Ascending aorta (tissue), 2 donors: Measurements from ENCODE around the gene CYP26B1. TPM values are rescaled to one million over a fixed set of nuclear protein-coding genes. Genes with fewer than 3 reads are reported as not detected.
"Not testable (repeated sequence)": the region's sequence is repeated elsewhere in the genome, so short reads cannot be mapped to it uniquely, and the experiment has no call there.

Experiments
- DNase-seq, 2 donors: peaks; one replicate each; pipeline ENCODE4 v3.0.0-alpha.2; 2019; ENCODE audit warnings: low spot score in 2 of 2
- H3K27ac ChIP-seq, 2 donors: fragments of 200-600 bp; sonication (generic); one replicate each; pipeline ENCODE4 v1.5.1; 2016 to 2017; ENCODE audit warnings: mild to moderate bottlenecking in 1 of 2
- H3K27me3 ChIP-seq: fragments of 200-600 bp; sonication (generic); one replicate; pipeline ENCODE4 v1.5.1; 2017
- H3K36me3 ChIP-seq, 2 donors: fragments of 200-600 bp; sonication (generic); one replicate each; pipeline ENCODE4 v1.5.1; 2016
- H3K4me1 ChIP-seq, 2 donors: fragments of 200-600 bp; sonication (generic); one replicate each; pipeline ENCODE4 v1.5.1; 2016 to 2017; ENCODE audit warnings: mild to moderate bottlenecking in 1 of 2
- H3K4me3 ChIP-seq, 2 donors: fragments of 200-600 bp; sonication (generic); one replicate each; pipeline ENCODE4 v1.5.1; 2016 to 2017; ENCODE audit warnings: mild to moderate bottlenecking in 1 of 2
- H3K9me3 ChIP-seq, 2 donors: fragments of 200-600 bp; sonication (generic); one replicate each; pipeline ENCODE4 v1.5.1; 2016
- intact Hi-C: fragments of 100-400 bp; cut with DNase I; formaldehyde crosslinking; loops from one replicate; pipeline ENCODE4 v1.15.1; 2023
- total RNA-seq: library from RNA; depleted of rRNA; stranded (reverse); fragments of >200 nt; gene quantifications from one replicate; pipeline ENCODE4 v1.1.0, GENCODE V29; 2016
- TF ChIP-seq, protein P1 (sequence below), 3 experiments: fragments of 200-600 bp in 2 of 3; fragments of 450-650 bp in 1 of 3; sonication (generic) in 2 of 3; IDR thresholded peaks; one replicate each; pipeline ENCODE4 v1.5.1; 2016 to 2019; ENCODE audit warnings: antibody characterized with exemption in 3 of 3, mild to moderate bottlenecking in 1 of 3, moderate library complexity in 1 of 3

The CYP26B1 gene
- total RNA-seq, 1 donor from 2014 or later, result 18.6 TPM

DNA sequence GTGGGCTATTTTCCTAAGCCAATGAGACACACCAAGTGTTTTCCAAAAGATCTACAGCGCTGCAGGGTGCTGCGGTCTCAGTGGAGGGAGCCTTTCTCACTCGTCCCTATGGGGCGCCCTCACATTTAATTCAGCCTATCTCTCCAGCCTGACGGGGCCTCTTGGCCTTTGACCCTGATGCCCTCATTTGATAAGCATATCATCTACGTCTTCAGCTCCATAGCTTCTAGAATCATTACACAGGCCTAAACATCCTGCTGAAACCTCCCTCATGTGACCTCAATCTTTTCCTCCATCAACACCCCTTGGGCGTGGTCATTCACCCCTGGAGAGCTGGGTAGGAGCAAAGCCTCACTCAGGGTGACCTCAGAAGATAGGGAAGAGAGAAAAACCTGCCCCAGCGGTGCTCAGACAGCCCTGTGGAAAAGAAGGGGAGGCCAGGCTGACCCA is 57.4 kb downstream of the CYP26B1 start:
- H3K27me3 ChIP-seq, result no peaks in the 10 kb centered on the region
- H3K9me3 ChIP-seq, result no peaks in the 10 kb centered on the region
- H3K27ac ChIP-seq, result no peak overlapping the region
- DNase-seq, result no peak
- intact Hi-C loops, result no loop called here
- H3K36me3 ChIP-seq, result no peaks in the 10 kb centered on the region
- TF ChIP-seq, protein P1, sequence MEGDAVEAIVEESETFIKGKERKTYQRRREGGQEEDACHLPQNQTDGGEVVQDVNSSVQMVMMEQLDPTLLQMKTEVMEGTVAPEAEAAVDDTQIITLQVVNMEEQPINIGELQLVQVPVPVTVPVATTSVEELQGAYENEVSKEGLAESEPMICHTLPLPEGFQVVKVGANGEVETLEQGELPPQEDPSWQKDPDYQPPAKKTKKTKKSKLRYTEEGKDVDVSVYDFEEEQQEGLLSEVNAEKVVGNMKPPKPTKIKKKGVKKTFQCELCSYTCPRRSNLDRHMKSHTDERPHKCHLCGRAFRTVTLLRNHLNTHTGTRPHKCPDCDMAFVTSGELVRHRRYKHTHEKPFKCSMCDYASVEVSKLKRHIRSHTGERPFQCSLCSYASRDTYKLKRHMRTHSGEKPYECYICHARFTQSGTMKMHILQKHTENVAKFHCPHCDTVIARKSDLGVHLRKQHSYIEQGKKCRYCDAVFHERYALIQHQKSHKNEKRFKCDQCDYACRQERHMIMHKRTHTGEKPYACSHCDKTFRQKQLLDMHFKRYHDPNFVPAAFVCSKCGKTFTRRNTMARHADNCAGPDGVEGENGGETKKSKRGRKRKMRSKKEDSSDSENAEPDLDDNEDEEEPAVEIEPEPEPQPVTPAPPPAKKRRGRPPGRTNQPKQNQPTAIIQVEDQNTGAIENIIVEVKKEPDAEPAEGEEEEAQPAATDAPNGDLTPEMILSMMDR (IDR thresholded peaks at IDR 0.05), result no peak
- no peaks in the 10 kb centered on the region for H3K4me1 ChIP-seq
- H3K4me3 ChIP-seq, result no peak overlapping the region

DNA sequence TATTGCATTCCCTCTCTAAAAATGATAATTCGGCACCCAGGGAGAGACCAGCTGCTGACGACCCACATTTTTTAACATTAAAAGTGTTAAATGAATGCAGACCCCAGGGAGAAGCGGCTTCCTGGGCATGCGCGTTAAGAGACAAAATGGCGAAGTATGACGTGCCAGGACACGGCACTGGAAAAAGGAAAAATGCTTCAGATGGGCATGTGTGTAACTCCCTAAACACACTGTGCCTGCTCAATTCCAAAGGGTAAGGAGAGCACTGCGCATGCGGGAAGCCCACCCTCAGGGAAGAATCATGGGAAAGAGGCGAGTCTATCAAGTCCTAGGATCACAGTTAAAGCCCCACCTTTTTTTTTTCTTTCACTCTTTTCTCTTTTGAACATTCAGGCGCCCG is 58.1 kb downstream of the CYP26B1 start:
- DNase-seq, result no peak
- TF ChIP-seq, protein P1 (IDR thresholded peaks at IDR 0.05), result no peak
- Histone ChIP-seq H3K36me3 (no peaks in the 10 kb centered on the region), H3K4me3 (no peak overlapping the region), H3K27ac (no peak overlapping the region), H3K9me3 (no peaks in the 10 kb centered on the region), H3K4me1 (no peaks in the 10 kb centered on the region), H3K27me3 (no peaks in the 10 kb centered on the region)
- intact Hi-C loops, result no loop called here

DNA sequence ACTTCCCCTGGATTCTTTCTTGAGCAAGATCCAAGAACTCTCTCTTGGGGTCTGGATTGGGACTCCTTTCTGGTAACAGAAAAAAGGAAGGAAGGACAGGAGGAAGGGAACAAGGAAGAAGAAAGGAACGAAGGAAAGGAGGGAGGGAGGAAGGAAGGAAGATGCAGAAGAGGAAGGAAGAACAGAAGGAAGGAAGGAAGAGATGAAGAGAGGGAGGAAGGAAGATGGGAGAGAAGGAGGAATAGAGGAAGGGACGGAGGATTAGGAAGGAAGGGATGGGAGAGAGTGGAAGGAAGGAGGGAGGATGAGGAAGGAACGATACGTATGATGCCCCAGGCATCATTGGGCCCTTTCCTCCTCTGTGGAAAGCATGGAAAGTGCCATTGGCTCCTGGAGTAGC is 58.6 kb downstream of the CYP26B1 start:
- Histone ChIP-seq H3K27me3 (no peaks in the 10 kb centered on the region), H3K36me3 (no peaks in the 10 kb centered on the region), H3K4me1 (no peaks in the 10 kb centered on the region), H3K9me3 (no peaks in the 10 kb centered on the region), H3K27ac (no peak overlapping the region), H3K4me3 (no peak overlapping the region)
- TF ChIP-seq, protein P1 (IDR thresholded peaks at IDR 0.05), result no peak
- DNase-seq, result no peak
- intact Hi-C loops, result no loop called here

DNA sequence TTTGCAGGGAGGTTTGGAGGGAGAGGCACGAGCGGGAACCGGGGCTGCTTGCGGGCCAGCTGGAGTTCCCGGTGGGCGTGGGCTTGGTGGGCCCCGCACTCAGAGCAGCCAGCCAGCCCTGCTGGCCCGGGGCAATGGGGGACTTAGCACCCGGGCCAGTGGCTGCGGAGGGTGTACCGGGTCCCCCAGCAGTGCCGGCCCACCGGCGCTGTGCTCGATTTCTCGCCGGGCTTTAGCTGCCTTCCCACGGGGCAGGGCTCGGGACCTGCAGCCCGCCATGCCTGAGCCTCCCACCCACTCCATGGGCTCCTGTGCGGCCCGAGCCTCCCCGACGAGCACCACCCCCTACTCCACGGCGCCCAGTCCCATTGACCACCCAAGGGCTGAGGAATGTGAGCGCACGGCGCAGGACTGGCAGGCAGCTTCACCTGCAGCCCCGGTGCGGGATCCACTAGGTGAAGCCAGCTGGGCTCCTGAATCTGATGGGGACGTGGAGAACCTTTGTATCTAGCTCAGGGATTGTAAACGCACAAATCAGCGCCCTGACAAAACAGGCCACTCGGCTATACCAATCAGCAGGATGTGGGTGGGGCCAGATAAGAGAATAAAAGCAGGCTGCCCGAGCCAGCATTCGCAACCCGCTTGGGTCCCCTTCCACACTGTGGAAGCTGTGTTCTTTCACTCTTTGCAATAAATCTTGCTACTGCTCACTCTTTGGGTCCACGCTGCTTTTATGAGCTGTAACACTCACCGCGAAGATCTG is 60.6 kb downstream of the CYP26B1 start:
- H3K27me3 ChIP-seq, H3K36me3 ChIP-seq, H3K9me3 ChIP-seq, intact Hi-C loops, H3K4me1 ChIP-seq, H3K27ac ChIP-seq, H3K4me3 ChIP-seq, DNase-seq: not testable (repeated sequence)

DNA sequence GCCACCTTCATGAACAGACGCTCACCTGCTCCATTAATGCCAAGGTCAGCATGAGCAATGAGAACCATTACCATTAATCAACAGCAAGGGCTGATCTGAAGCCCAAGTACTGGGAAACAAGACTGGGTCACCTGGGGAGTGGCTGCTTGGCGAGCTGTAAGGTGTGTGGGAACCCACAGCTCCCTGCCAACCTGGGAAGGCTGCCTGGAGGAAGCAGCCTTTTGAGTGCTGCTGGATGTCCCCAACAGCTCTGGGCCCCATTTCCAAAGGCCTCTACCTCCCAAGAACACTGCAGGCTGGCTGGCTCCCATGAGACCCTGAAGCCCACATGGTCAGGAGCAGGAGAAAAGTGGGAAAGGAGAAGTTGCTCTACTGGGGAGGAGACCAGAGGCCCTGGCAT is 62.1 kb downstream of the CYP26B1 start:
- Histone ChIP-seq H3K4me3 (no peak overlapping the region), H3K27me3 (no peaks in the 10 kb centered on the region), H3K36me3 (no peaks in the 10 kb centered on the region), H3K9me3 (no peaks in the 10 kb centered on the region), H3K4me1 (no peaks in the 10 kb centered on the region), H3K27ac (no peak overlapping the region)
- no peak for DNase-seq
- intact Hi-C loops, result no loop called here
- TF ChIP-seq, protein P1 (IDR thresholded peaks at IDR 0.05), result no peak

DNA sequence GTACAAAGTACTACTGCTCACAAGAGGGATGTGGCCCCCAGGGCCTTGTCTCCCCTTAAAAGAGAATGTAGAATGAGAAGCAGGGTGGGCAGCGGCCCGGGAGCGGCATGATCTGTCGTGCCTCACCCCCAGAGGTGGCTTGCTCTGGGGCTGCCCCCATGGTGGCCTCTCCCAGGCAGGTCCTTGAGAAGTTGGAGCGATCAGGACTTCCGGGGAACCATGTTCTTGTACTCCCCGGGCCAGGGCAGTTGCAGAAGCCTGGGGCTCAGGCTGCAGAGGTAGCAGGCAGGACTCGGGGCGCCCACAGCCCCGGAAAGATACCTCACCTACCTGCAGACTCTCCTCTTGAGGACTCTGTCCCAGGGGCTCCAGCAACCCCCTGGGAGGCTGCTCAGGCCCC is 62.6 kb downstream of the CYP26B1 start:
- no peak overlapping the region for H3K4me3 ChIP-seq
- no peak for DNase-seq
- intact Hi-C loops, result no loop called here
- TF ChIP-seq, protein P1 (IDR thresholded peaks at IDR 0.05), result no peak
- no peaks in the 10 kb centered on the region for H3K4me1 ChIP-seq
- no peaks in the 10 kb centered on the region for H3K9me3 ChIP-seq
- no peaks in the 10 kb centered on the region for H3K27me3 ChIP-seq
- no peaks in the 10 kb centered on the region for H3K36me3 ChIP-seq
- no peak overlapping the region for H3K27ac ChIP-seq
